ENCODE measurements around the gene RAPGEF1.

DNA sequence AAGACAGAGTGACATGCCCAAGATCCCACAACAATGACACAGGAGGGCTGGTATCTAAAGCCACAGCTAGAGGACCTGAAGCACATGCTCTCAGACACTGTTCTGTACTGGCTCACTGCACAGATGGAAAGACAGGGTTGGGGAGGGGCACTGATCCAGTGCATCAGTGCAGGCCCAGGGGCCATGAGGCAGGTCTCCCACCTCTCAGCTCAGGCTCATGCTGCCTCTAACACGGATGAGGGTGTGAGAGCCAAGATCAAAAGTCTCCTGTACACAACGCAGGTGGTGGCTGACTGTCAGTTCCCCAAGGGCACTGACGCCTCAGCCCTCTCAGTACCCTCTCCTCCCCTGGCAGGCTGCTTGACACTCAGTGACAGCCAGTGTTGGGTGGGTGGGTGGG is 10.9 kb downstream of the RAPGEF1 start:
- TF ChIP-seq, protein P1, sequence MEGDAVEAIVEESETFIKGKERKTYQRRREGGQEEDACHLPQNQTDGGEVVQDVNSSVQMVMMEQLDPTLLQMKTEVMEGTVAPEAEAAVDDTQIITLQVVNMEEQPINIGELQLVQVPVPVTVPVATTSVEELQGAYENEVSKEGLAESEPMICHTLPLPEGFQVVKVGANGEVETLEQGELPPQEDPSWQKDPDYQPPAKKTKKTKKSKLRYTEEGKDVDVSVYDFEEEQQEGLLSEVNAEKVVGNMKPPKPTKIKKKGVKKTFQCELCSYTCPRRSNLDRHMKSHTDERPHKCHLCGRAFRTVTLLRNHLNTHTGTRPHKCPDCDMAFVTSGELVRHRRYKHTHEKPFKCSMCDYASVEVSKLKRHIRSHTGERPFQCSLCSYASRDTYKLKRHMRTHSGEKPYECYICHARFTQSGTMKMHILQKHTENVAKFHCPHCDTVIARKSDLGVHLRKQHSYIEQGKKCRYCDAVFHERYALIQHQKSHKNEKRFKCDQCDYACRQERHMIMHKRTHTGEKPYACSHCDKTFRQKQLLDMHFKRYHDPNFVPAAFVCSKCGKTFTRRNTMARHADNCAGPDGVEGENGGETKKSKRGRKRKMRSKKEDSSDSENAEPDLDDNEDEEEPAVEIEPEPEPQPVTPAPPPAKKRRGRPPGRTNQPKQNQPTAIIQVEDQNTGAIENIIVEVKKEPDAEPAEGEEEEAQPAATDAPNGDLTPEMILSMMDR (conservative IDR thresholded peaks at IDR 0.05; ENCODE audit: low read depth, low read length), result no peak
- no peak for TF ChIP-seq EZH2 (IDR thresholded peaks at IDR 0.05; ENCODE audit: borderline replicate concordance, low read depth, low read length, poor library complexity, severe bottlenecking)

All from A673 (cell line).